ENCODE data around the gene KCNE1.
"Not testable (repeated sequence)": the region's sequence is repeated elsewhere in the genome, so short reads cannot be mapped to it uniquely, and the experiment has no call there.

Gene KCNE1

GRCh38 chr21:34511787-34512455, at the start of gene KCNE1:
Gene KCNE1 (minus strand): TSS chr21:34512210. CDS start chr21:34449634, 62,576 bp downstream.
- no peak for DNase-seq

GRCh38 chr21:34561806-34562205, 49.8 kb upstream of the KCNE1 start:
- DNase-seq, result peak; percentile 45 to 48

- DNase-seq, result no peak
Observed at GRCh38 chr21:34560609-34561008, 48.6 kb upstream of the KCNE1 start.

- no peak for DNase-seq
Observed at GRCh38 chr21:34560021-34560420, 48.0 kb upstream of the KCNE1 start.

- no peak for DNase-seq
Observed at GRCh38 chr21:34559089-34559631, 47.1 kb upstream of the KCNE1 start.

GRCh38 chr21:34558166-34558565, 46.2 kb upstream of the KCNE1 start:
- peak; percentile 13 to 33 for DNase-seq

GRCh38 chr21:34557261-34557660, 45.3 kb upstream of the KCNE1 start:
- no peak for DNase-seq

- not testable (repeated sequence) for DNase-seq
Observed at GRCh38 chr21:34554670-34555069, 42.7 kb upstream of the KCNE1 start.

GRCh38 chr21:34554227-34554626, 42.2 kb upstream of the KCNE1 start:
- DNase-seq, result no peak

- no peak for DNase-seq
Observed at GRCh38 chr21:34553151-34553952, 41.3 kb upstream of the KCNE1 start.

- no peak for DNase-seq
Observed at GRCh38 chr21:34552360-34553098, 40.5 kb upstream of the KCNE1 start.

GRCh38 chr21:34550182-34550799, 38.3 kb upstream of the KCNE1 start:
- no peak for DNase-seq

- DNase-seq, result no peak
Observed at GRCh38 chr21:34548781-34549376, 36.9 kb upstream of the KCNE1 start.

GRCh38 chr21:34546542-34546941, 34.5 kb upstream of the KCNE1 start:
- no peak for DNase-seq

GRCh38 chr21:34545079-34545884, 33.3 kb upstream of the KCNE1 start:
- no peak for DNase-seq

- DNase-seq, result no peak
Observed at GRCh38 chr21:34544032-34544496, 32.1 kb upstream of the KCNE1 start.

GRCh38 chr21:34543017-34543416, 31.0 kb upstream of the KCNE1 start:
- DNase-seq, result no peak

- no peak for DNase-seq
Observed at GRCh38 chr21:34540206-34540605, 28.2 kb upstream of the KCNE1 start.

GRCh38 chr21:34537838-34538237, 25.8 kb upstream of the KCNE1 start:
- no peak for DNase-seq

GRCh38 chr21:34536820-34537219, 24.8 kb upstream of the KCNE1 start:
- no peak for DNase-seq

- DNase-seq, result no peak
Observed at GRCh38 chr21:34536311-34536710, 24.3 kb upstream of the KCNE1 start.
